HG03520 (cell line): ENCODE measurements around the gene GNAI2.
A peak's percentile ranks its signal among the peaks of the same experiment; 100 is the strongest.

Experiments used
- ATAC-seq: cut with Tn5 transposase; IDR thresholded peaks from one replicate; pipeline ENCODE4 v1.9.1; 2021; ENCODE audit warnings: mild to moderate bottlenecking, moderate library complexity; ENCODE audit not compliant: unreplicated experiment

GNAI2 gene

GRCh38 chr3:50235716-50236483 lies at the start of gene GNAI2:
GNAI2 (plus strand) TSS chr3:50236204; CDS start chr3:50236336, 132 bp downstream.
- ATAC-seq = peak; percentile 92

GRCh38 chr3:50187750-50188149 lies 48.3 kb upstream of the GNAI2 start:
- ATAC-seq = no peak

- ATAC-seq = no peak
These were observed 46.7 kb upstream of the GNAI2 start for GRCh38 chr3:50189274-50189673.

GRCh38 chr3:50189989-50190388 lies 46.0 kb upstream of the GNAI2 start:
- ATAC-seq = no peak

GRCh38 chr3:50190936-50191660 lies 44.9 kb upstream of the GNAI2 start, which contains the start of gene GNAT1:
GNAT1 (plus strand) TSS chr3:50191610; CDS start chr3:50191726, 116 bp downstream.
- no peak for ATAC-seq

- ATAC-seq = no peak
These were observed 43.9 kb upstream of the GNAI2 start for GRCh38 chr3:50192124-50192523.

GRCh38 chr3:50192689-50193141 lies 43.3 kb upstream of the GNAI2 start:
- no peak for ATAC-seq

- ATAC-seq = no peak
These were observed 42.7 kb upstream of the GNAI2 start for GRCh38 chr3:50193286-50193685.

GRCh38 chr3:50193746-50194127 lies 42.3 kb upstream of the GNAI2 start:
- no peak for ATAC-seq

GRCh38 chr3:50194128-50194902 lies 41.7 kb upstream of the GNAI2 start:
- no peak for ATAC-seq

- ATAC-seq = no peak
These were observed 41.0 kb upstream of the GNAI2 start for GRCh38 chr3:50194903-50195500.

GRCh38 chr3:50195501-50196252 lies 40.3 kb upstream of the GNAI2 start:
- ATAC-seq = no peak

- ATAC-seq = no peak
These were observed 39.7 kb upstream of the GNAI2 start for GRCh38 chr3:50196253-50196801.

GRCh38 chr3:50201573-50202315 lies 34.3 kb upstream of the GNAI2 start:
- no peak for ATAC-seq

GRCh38 chr3:50202353-50203112 lies 33.5 kb upstream of the GNAI2 start:
- ATAC-seq = no peak

GRCh38 chr3:50203113-50203808 lies 32.7 kb upstream of the GNAI2 start:
- no peak for ATAC-seq

- no peak for ATAC-seq
These were observed 31.9 kb upstream of the GNAI2 start for GRCh38 chr3:50203809-50204803.
